22Rv1 (cell line): ENCODE results near the gene NUDT4.
"Not testable (repeated sequence)": the region's sequence is repeated elsewhere in the genome, so short reads cannot be mapped to it uniquely, and the experiment has no call there.

Experiments used
- H3K27ac ChIP-seq: fragments of 450-650 bp; 2 replicates; pipeline ENCODE4 v1.5.1; 2017
- CTCF ChIP-seq: fragments of 450-650 bp; IDR thresholded peaks from 2 replicates; pipeline ENCODE4 v1.5.1; 2017; ENCODE audit warnings: mild to moderate bottlenecking
- ZFX ChIP-seq: fragments of 450-650 bp; IDR thresholded peaks from 2 replicates; pipeline ENCODE4 v1.6.1; 2017; ENCODE audit warnings: antibody characterized with exemption, borderline replicate concordance

NUDT4 gene

DNA sequence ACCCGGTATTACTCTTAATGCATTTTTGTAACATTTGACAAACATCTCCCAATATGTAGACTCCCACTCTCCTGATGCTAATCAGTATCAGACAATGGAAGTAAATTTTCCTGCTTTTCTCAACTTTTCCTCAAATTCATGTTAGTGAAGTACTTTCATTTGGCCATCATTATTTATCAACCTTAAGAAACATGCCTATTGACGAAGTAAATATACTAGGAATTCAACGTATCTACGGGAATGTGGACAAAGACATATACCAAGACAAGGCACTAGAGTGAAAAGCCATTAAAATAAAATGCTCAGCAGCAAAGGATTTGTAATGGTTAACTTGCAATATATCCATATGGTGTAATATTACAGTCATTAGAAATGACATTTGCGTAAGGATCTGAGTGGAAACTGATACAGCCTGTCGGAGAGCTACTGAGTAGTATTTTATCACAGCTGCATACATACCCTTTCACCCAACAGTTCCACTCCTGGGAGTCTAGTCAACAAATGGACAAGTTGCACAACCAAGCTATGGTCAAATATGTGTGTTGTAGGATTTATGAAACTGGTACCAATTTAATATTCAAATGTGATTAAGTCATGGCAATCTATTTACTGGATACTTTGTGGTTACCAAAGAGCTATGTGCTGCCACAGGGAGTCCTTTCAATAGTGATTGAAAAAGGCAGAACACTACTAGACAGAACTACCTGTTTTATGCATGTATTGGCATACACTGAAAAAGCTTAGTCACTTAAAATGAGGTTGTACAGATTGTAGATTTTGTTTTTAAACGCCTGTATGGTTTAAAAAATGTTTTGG is 26.5 kb downstream of the NUDT4 start:
- TF ChIP-seq CTCF (no peak), ZFX (no peak)
- peak overlapping the region; percentile 1; the same call in 1 of the 2 replicates for H3K27ac ChIP-seq

DNA sequence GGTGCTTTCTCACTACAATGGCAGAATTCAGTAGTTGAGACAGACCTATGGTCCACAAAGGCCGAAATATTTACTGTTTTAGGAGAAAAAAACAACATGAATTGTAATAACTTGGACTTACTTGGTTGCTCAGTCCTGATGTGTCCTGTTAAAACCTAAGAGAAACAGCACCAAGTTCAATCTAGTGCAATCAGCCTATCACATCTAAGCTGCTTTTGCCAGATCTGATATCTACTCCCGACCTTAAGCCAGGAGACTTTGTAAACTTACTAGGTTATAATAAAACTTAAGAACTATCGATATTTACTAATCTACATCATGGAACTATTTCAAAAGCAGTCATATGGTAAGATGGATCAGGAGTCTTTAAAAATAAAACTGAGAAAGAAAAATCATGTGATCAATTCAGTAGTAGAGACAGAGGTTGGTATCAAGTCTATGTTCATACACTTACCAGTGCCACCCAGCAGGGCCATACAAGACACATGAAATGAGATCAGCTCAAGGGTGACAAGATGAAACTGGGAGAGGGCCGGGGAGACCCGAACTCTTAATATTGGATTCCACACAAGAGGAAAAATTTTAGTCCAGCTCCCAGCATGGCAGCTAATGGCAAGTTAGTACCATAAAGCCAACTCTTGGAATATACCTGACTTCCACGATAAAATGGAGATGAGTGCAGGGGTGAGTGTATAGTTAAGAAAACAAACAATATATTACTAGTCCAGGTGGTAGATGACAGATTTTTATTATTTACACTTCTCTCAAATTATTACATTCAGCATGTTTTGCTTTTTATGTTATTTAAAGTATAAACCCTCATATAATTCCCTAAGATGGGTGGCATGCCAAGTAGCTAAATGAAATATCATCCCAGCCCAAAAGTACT is 27.5 kb downstream of the NUDT4 start:
- peak overlapping the region; percentile 1; the same call in 1 of the 2 replicates for H3K27ac ChIP-seq
- TF ChIP-seq CTCF: no peak
- TF ChIP-seq ZFX: no peak

GRCh38 chr12:93407054-93407962 is 29.6 kb downstream of the NUDT4 start:
- TF ChIP-seq ZFX (no peak), CTCF (no peak)

GRCh38 chr12:93407963-93408283 is 30.2 kb downstream of the NUDT4 start:
- TF ChIP-seq CTCF (no peak), ZFX (no peak)
- H3K27ac ChIP-seq: no peak overlapping the region

More at GRCh38 chr12:93407054-93407962, 29.6 kb downstream of the NUDT4 start:
- no peak overlapping the region for H3K27ac ChIP-seq

DNA sequence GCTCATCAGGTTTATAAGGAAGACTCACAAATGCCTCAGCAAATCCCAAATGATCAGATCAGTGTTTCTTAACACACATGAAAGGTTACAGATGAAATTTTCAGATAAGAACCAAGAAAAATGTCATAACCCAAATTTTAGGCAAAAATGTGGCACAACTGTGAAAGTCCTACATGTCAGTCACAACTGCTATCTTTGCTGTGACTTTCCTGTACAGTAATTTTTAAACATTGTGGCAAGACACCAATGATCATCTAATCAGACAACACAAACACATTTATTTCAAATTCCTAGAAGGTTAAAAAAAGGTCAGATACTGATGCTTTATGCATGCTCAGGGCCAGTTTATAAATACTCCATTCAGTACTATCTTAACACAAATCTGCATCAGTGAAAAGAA is 31.1 kb downstream of the NUDT4 start:
- H3K27ac ChIP-seq: no peak overlapping the region
- TF ChIP-seq ZFX: no peak
- no peak for TF ChIP-seq CTCF

- H3K27ac ChIP-seq: peak overlapping the region; percentile 0; the same call in 1 of the 2 replicates
Observed at GRCh38 chr12:93409343-93410187, 31.8 kb downstream of the NUDT4 start.

GRCh38 chr12:93411060-93411459 is 33.3 kb downstream of the NUDT4 start:
- H3K27ac ChIP-seq: not testable (repeated sequence)

GRCh38 chr12:93412396-93412795 is 34.7 kb downstream of the NUDT4 start:
- H3K27ac ChIP-seq: peak overlapping the region; percentile 14
